WTC11 (cell line): ENCODE measurements around the gene LAMA3. TPM values are rescaled to one million over a fixed set of nuclear protein-coding genes. Genes with fewer than 3 reads are reported as not detected.

Experiments used
- ATAC-seq: fragments of 200-7000 bp; cut with Tn5 transposase; 2 replicates; pipeline ENCODE4 v1.10.0; 2021; ENCODE audit warnings: mild to moderate bottlenecking, moderate library complexity
- CTCF ChIA-PET: fragments of 300-600 bp; sonication (Branson Sonifier 250); formaldehyde crosslinking; loops from one replicate; lab custom pipeline; 2021; ENCODE audit warnings: antibody characterized with exemption; lab: Charles Lee
- POLR2A ChIA-PET: fragments of 350-600 bp; sonication (Branson Sonifier 250); formaldehyde crosslinking; loops from one replicate; lab custom pipeline; 2021; ENCODE audit warnings: antibody characterized with exemption; lab: Charles Lee
- DNase-seq: peaks from one replicate; pipeline ENCODE4 v3.0.0; 2021; ENCODE audit warnings: low spot score
- H3K27ac Mint-ChIP-seq: 2 replicates; pipeline ENCODE4 v1.8.0; 2021; ENCODE audit warnings: mixed read lengths
- H3K27me3 Mint-ChIP-seq: 2 replicates; pipeline ENCODE4 v1.8.0; 2021; ENCODE audit warnings: low read depth, mild to moderate bottlenecking, moderate library complexity, mixed read lengths
- H3K36me3 Mint-ChIP-seq: 2 replicates; pipeline ENCODE4 v1.8.0; 2021; ENCODE audit warnings: mixed read lengths
- H3K4me1 Mint-ChIP-seq: 2 replicates; pipeline ENCODE4 v1.8.0; 2022; ENCODE audit warnings: mixed read lengths
- H3K4me3 Mint-ChIP-seq: 2 replicates; pipeline ENCODE4 v1.8.0; 2021; ENCODE audit warnings: mild to moderate bottlenecking, moderate library complexity, mixed read lengths
- H3K9me3 Mint-ChIP-seq: 2 replicates; pipeline ENCODE4 v1.8.0; 2021; ENCODE audit warnings: mixed read lengths
- ELF4 ChIP-seq: sonication (generic); formaldehyde crosslinking; IDR thresholded peaks from 2 replicates; pipeline ENCODE4 v1.8.1; 2022; ENCODE audit warnings: low read depth, mild to moderate bottlenecking, moderate library complexity, missing genetic modification reagents
- FOXP1 ChIP-seq: sonication (generic); formaldehyde crosslinking; IDR thresholded peaks from 2 replicates; pipeline ENCODE4 v1.8.0; 2022; ENCODE audit warnings: missing genetic modification reagents, mild to moderate bottlenecking, moderate library complexity, borderline replicate concordance
- GABPB1 ChIP-seq: sonication (generic); formaldehyde crosslinking; IDR thresholded peaks from 2 replicates; pipeline ENCODE4 v1.8.1; 2023; ENCODE audit warnings: mild to moderate bottlenecking, missing genetic modification reagents
- JAZF1 ChIP-seq: fragments of 250-450 bp; sonication (Bioruptor Pico); IDR thresholded peaks from 2 replicates; pipeline ENCODE4 v1.9.0; 2021; ENCODE audit warnings: moderate library complexity, mild to moderate bottlenecking, inconsistent platforms
- MAX ChIP-seq: sonication (generic); formaldehyde crosslinking; IDR thresholded peaks from 2 replicates; pipeline ENCODE4 v1.8.0; 2022; ENCODE audit warnings: mild to moderate bottlenecking, missing genetic modification reagents
- MXD4 ChIP-seq: fragments of 250-450 bp; sonication (Bioruptor Pico); IDR thresholded peaks from 2 replicates; pipeline ENCODE4 v1.8.0; 2021; ENCODE audit warnings: mild to moderate bottlenecking, moderate library complexity, borderline replicate concordance
- NFATC4 ChIP-seq: fragments of 250-450 bp; sonication (Bioruptor Pico); IDR thresholded peaks from 2 replicates; pipeline ENCODE4 v1.9.0; 2021; ENCODE audit warnings: mild to moderate bottlenecking
- PREB ChIP-seq: sonication (generic); formaldehyde crosslinking; IDR thresholded peaks from 2 replicates; pipeline ENCODE4 v1.8.1; 2022; ENCODE audit warnings: mild to moderate bottlenecking, missing genetic modification reagents, moderate library complexity, borderline replicate concordance
- SMAD4 ChIP-seq: sonication (generic); formaldehyde crosslinking; IDR thresholded peaks from 2 replicates; pipeline ENCODE4 v1.8.0; 2022; ENCODE audit warnings: mild to moderate bottlenecking, missing genetic modification reagents
- TP53 ChIP-seq: sonication (generic); formaldehyde crosslinking; IDR thresholded peaks from 2 replicates; pipeline ENCODE4 v1.8.1; 2023; ENCODE audit warnings: mild to moderate bottlenecking, missing genetic modification reagents
- USF1 ChIP-seq: sonication (generic); formaldehyde crosslinking; IDR thresholded peaks from 2 replicates; pipeline ENCODE4 v1.8.0; 2022; ENCODE audit warnings: mild to moderate bottlenecking, missing genetic modification reagents
- total RNA-seq: library from RNA; stranded (reverse); gene quantifications from 3 replicates; pipeline ENCODE4 v1.2.3, GENCODE V29; 2021
- TF ChIP-seq, protein P1 (sequence below): sonication (generic); formaldehyde crosslinking; IDR thresholded peaks from 2 replicates; pipeline ENCODE4 v1.8.0; 2022; ENCODE audit warnings: missing genetic modification reagents
- TF ChIP-seq, protein P2 (sequence below): sonication (generic); formaldehyde crosslinking; IDR thresholded peaks from 2 replicates; pipeline ENCODE4 v1.8.0; 2022; ENCODE audit warnings: mild to moderate bottlenecking, missing genetic modification reagents
- TF ChIP-seq, protein P3 (sequence below): sonication (generic); formaldehyde crosslinking; IDR thresholded peaks from 2 replicates; pipeline ENCODE4 v1.8.0; 2022; ENCODE audit warnings: mild to moderate bottlenecking, missing genetic modification reagents
- TF ChIP-seq, protein P4 (sequence below): sonication (generic); formaldehyde crosslinking; IDR thresholded peaks from 2 replicates; pipeline ENCODE4 v1.8.1; 2022; ENCODE audit warnings: low read depth, mild to moderate bottlenecking, moderate library complexity, missing genetic modification reagents, borderline replicate concordance

Gene LAMA3
- total RNA-seq, 1 experiment from 2014 or later = 0.83 TPM

DNA sequence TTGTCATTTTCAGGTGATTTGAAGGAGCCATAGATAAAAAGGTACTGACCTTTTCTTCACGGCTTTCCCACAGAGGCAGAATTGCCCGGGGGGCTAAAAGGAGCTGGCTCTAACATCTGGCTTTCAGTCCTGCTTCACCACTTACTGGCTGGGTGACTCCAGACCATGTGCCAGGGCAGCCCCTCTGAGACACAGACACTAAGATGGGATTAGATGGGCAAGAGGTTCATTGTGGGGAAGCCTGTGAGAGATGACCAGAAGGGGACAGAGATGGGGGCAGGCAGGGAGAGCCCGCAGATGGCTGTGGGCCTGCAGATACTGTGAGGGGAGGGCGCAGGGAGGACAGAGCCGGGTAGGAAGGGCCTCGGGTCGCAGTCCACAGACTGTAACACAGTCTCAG lies 250.6 kb downstream of the LAMA3 start (continued):
- TF ChIP-seq, protein P1, sequence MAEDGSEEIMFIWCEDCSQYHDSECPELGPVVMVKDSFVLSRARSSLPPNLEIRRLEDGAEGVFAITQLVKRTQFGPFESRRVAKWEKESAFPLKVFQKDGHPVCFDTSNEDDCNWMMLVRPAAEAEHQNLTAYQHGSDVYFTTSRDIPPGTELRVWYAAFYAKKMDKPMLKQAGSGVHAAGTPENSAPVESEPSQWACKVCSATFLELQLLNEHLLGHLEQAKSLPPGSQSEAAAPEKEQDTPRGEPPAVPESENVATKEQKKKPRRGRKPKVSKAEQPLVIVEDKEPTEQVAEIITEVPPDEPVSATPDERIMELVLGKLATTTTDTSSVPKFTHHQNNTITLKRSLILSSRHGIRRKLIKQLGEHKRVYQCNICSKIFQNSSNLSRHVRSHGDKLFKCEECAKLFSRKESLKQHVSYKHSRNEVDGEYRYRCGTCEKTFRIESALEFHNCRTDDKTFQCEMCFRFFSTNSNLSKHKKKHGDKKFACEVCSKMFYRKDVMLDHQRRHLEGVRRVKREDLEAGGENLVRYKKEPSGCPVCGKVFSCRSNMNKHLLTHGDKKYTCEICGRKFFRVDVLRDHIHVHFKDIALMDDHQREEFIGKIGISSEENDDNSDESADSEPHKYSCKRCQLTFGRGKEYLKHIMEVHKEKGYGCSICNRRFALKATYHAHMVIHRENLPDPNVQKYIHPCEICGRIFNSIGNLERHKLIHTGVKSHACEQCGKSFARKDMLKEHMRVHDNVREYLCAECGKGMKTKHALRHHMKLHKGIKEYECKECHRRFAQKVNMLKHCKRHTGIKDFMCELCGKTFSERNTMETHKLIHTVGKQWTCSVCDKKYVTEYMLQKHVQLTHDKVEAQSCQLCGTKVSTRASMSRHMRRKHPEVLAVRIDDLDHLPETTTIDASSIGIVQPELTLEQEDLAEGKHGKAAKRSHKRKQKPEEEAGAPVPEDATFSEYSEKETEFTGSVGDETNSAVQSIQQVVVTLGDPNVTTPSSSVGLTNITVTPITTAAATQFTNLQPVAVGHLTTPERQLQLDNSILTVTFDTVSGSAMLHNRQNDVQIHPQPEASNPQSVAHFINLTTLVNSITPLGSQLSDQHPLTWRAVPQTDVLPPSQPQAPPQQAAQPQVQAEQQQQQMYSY = no peak
- no peak for TF ChIP-seq MAX (CRISPR knock-in tag)
- no peak for TF ChIP-seq JAZF1 (CRISPR knock-in tag)

- H3K4me3 Mint-ChIP-seq = no peak overlapping the region
- TF ChIP-seq SMAD4 (no peak), TP53 (CRISPR knock-in tag) (no peak), MXD4 (CRISPR knock-in tag) (no peak), PREB (CRISPR knock-in tag) (no peak), USF1 (CRISPR knock-in tag) (no peak), FOXP1 (no peak), NFATC4 (CRISPR knock-in tag) (no peak), ELF4 (CRISPR knock-in tag) (no peak), GABPB1 (no peak)
- TF ChIP-seq, protein P2, sequence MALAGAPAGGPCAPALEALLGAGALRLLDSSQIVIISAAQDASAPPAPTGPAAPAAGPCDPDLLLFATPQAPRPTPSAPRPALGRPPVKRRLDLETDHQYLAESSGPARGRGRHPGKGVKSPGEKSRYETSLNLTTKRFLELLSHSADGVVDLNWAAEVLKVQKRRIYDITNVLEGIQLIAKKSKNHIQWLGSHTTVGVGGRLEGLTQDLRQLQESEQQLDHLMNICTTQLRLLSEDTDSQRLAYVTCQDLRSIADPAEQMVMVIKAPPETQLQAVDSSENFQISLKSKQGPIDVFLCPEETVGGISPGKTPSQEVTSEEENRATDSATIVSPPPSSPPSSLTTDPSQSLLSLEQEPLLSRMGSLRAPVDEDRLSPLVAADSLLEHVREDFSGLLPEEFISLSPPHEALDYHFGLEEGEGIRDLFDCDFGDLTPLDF (CRISPR knock-in tag) = no peak
- TF ChIP-seq, protein P3, sequence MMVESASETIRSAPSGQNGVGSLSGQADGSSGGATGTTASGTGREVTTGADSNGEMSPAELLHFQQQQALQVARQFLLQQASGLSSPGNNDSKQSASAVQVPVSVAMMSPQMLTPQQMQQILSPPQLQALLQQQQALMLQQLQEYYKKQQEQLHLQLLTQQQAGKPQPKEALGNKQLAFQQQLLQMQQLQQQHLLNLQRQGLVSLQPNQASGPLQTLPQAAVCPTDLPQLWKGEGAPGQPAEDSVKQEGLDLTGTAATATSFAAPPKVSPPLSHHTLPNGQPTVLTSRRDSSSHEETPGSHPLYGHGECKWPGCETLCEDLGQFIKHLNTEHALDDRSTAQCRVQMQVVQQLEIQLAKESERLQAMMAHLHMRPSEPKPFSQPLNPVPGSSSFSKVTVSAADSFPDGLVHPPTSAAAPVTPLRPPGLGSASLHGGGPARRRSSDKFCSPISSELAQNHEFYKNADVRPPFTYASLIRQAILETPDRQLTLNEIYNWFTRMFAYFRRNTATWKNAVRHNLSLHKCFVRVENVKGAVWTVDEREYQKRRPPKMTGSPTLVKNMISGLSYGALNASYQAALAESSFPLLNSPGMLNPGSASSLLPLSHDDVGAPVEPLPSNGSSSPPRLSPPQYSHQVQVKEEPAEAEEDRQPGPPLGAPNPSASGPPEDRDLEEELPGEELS (CRISPR knock-in tag) = no peak
- TF ChIP-seq, protein P4, sequence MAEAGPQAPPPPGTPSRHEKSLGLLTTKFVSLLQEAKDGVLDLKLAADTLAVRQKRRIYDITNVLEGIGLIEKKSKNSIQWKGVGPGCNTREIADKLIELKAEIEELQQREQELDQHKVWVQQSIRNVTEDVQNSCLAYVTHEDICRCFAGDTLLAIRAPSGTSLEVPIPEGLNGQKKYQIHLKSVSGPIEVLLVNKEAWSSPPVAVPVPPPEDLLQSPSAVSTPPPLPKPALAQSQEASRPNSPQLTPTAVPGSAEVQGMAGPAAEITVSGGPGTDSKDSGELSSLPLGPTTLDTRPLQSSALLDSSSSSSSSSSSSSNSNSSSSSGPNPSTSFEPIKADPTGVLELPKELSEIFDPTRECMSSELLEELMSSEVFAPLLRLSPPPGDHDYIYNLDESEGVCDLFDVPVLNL = no peak
- TF ChIP-seq, all 79 proteins: peak for 0
- ChIA-PET CTCF (interaction anchor here (0.6 kb wide), 1 partner anchor 461 kb away, joined by 7 read pairs; no protein-coding TSS in a partner anchor), POLR2A (no interaction called here)
- Mint-ChIP-seq H3K36me3 (no peaks in the 10 kb centered on the region), H3K27ac (no peak overlapping the region), H3K9me3 (no peaks in the 10 kb centered on the region), H3K4me1 (peaks cover 21% of the 10 kb centered on the region), H3K27me3 (no peaks in the 10 kb centered on the region)
- DNase-seq (no peak), ATAC-seq (no peak)
Observed at GRCh38 chr18:23941791-23942190, 252.5 kb downstream of the LAMA3 start.
